HTERT RPE-1 (cell line): ENCODE data around the gene ZNF451.

Experiments used
- in situ Hi-C: fragments of 300-500 bp; cut with MboI; formaldehyde crosslinking; loops from 4 replicates; pipeline ENCODE4 v1.14.3; 2020; ENCODE audit warnings: low sequenced_read_pairs

ZNF451 gene

DNA sequence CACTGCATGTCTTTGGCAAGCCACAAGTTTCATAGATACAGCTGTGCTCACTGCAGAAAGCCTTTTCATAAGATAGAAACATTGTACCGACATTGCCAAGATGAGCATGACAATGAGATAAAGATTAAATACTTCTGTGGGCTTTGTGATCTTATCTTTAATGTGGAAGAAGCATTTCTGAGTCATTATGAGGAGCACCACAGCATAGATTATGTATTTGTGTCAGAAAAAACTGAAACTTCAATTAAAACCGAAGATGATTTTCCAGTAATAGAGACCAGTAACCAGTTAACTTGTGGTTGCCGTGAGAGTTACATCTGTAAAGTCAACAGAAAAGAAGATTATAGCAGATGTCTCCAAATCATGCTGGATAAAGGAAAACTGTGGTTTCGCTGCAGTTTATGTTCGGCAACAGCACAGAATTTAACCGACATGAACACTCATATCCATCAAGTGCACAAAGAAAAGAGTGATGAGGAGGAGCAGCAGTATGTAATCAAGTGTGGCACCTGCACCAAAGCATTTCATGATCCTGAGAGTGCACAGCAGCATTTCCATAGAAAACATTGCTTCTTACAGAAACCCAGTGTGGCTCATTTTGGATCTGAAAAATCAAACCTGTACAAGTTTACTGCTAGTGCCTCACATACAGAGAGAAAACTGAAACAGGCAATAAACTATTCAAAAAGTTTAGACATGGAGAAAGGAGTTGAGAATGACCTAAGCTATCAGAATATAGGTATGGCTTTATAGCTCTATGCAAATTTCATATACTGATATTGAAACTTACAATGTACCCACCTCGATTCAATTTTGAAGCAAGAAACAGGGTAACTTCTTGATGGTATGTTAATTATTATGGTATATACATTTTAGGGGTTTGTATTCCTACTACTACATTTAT, 58.2 kb downstream of the ZNF451 start:
- in situ Hi-C loops = no loop called here

DNA sequence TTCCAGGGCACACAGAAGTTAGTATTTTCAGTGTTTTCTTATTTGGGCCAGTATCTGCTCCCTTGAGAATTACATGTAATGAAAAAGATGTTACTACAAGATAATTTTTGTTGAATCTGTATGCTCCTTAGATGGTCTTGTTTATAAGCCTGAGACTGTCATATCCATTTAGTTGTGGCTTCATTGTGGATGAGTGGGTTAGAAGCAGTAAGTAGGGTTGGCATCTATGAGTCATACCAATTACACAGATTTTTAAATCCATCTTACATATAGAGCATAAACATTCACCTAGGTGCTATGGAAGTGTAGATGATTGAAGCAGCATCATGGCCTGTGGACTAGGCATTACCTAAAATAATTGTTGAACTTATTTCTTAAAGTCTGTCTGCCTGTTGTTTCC, 68.7 kb downstream of the ZNF451 start:
- in situ Hi-C loops = no loop called here

GRCh38 chr6:57159127-57159526, 69.1 kb downstream of the ZNF451 start:
- in situ Hi-C loops = no loop called here

DNA sequence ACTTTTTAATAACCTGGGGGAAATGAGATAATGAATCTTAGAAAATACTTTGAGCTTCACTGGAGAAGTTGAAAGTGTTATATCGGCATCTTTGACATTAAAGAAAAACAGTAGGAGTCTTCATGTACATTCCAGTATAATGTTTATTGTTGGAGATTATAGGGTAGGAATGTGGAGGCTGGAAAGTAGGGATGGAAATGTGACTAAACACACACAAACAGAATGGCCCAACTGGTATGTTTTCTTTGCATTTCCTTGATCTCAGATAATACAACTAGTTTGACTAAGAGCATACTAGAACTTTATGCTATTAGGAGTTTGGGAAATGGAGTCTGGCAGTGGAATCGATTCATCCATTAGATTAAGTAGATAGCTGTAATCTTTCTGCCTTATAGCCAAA, 72.0 kb downstream of the ZNF451 start:
- in situ Hi-C loops = no loop called here

DNA sequence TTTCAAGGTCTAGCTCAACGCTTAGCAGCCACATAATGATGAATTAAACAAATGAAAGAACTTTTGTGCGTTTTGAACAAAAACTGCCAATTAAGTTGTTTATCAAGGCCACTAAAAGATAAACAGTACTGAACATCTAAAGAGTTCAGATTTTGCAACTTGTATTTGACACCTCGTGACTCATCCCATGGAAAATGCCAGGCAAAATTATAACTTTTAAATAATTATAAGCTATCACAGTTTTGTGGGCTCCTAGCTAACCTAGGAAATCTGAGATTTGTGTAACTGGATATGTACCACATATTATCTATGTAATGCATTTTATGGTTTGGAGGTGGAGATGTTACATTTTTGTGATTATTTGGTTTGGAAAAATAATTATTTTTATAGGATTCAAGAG, 72.5 kb downstream of the ZNF451 start:
- in situ Hi-C loops = no loop called here

DNA sequence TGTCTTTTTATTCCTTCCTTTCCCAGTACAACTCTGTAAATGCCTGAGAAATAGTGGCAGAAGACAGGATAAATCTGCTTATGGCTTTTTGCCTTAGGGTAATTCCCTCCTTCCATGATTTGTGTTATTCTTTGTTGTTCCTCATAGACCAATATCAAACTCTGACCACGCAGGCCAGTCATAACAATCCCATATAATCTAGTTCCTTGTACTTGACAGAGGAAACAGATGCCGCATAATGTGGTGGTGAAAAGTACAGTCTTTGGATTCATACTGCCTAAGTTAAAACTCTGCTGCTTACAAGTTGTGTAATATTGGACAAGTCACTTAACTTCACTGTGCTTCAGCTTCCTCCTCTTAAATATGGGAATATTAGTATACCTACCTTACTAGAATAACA, 74.0 kb downstream of the ZNF451 start:
- in situ Hi-C loops = no loop called here

GRCh38 chr6:57165080-57165479, 75.1 kb downstream of the ZNF451 start:
- in situ Hi-C loops = no loop called here

GRCh38 chr6:57172136-57173055, 82.4 kb downstream of the ZNF451 start, which contains the start of gene BAG2:
BAG2 (plus strand) TSS chr6:57172326; CDS start chr6:57172698, 372 bp downstream.
- in situ Hi-C loops = no loop called here

DNA sequence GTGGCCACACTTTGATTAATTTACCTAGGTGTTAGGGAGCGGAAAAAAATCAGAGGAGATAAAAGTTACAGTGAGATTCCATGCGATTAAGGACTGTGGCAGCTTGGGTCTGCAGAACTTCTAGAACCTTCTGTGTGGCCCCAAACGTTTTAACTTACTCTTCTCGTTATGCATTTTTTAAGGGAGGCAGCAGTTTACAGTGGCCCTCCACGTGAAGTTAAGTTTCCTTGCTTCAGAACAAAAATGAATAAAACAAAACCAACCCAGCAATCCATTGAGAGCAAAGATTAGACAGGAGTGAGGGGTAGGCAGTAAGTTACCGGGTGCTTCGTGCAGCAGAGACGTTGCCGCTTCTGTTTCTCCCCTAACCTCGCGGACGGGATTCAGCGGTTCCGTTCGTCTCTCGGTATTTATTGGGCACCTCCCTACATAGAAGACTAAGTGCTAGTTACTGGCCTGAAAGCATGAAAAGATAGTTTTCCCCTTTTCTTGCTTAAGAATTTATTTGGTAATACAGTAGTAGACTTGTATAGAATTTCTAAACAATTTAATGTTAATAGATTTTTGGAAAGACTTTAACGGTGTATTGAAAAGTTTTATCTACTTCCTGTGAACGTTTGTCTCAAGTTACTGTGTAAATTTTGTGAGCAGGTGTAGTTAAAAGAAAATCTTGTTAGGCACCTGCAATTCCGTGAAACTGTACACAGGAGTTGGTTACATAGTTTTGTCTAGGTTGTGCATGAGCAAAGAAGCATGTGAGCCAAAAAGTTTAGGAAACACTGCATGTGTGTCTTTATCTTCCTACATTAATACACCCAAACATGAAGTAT, 83.3 kb downstream of the ZNF451 start:
- in situ Hi-C loops = no loop called here

DNA sequence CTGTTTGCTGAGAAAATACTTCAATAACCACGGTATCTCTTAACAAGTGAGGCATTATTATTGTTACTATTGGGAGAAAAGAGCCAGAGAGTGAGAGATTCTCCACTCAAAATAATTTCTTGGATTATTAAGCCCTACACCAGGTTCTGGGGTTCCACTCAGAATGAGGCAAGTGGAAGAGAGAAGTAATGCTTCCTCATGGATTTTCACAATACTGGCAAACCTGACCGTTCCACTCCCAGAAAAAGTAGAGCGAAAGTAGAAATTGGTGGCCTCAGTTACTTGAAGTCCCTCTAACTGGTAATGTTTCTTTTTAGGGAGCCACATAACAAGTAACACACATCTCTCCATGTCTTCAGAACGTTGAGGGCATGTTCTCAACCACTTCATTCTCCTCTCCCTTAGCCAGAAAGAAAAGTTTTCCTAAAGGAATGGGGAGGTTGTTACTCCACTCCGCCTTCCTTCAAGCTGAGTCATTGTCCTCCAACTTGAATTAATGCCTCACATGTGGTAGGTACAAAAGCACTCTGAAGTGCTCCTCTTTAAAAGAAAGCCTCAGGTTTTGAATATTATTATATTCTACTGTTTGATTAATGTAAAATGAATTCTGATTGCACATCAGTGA, 84.0 kb downstream of the ZNF451 start:
- in situ Hi-C loops = no loop called here

- in situ Hi-C loops = no loop called here
Observed at GRCh38 chr6:57174511-57174907, 84.5 kb downstream of the ZNF451 start.

GRCh38 chr6:57177545-57178265, 87.7 kb downstream of the ZNF451 start:
- in situ Hi-C loops = no loop called here

GRCh38 chr6:57180596-57180995, 90.6 kb downstream of the ZNF451 start:
- in situ Hi-C loops = no loop called here

GRCh38 chr6:57182017-57182432, 92.0 kb downstream of the ZNF451 start:
- in situ Hi-C loops = no loop called here

DNA sequence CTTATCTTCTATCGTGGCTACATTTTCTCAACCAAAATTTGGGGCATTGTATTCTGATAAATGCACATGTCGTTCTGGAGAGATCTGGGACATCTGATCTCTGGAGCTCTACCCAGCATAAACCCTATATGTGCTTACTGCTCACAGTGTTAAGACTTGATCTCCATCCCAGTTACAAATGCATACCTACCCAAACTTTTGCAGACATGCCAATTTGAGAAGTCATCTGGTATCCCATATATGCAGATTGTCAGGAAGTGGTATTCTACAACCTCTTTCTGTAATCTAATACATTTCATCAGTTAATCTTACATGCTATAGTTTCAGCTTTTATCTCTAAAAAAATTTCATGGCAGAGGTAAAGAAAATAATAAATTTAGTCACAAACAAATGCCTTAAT, 93.3 kb downstream of the ZNF451 start:
- in situ Hi-C loops = no loop called here

DNA sequence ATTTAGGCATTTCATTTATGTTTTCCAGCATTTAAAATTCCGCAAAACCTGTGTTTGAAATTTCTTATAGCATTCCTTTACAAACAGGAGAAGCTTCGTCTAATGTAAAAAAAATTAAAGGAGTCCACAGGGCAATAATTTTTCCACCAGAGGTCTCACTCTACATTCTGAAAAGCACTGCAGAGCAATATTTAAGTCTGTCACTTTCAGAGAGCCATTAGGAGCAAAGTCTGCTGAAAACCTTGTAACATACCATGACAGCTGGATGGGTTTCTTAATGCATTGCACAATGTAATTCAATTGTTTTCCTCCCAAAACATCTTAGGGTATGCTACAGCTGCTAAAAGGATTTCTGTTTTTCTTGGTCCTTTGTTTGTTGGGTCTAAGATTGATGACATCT, 100.2 kb downstream of the ZNF451 start:
- in situ Hi-C loops = no loop called here

GRCh38 chr6:57193177-57193576, 103.2 kb downstream of the ZNF451 start:
- in situ Hi-C loops = no loop called here

DNA sequence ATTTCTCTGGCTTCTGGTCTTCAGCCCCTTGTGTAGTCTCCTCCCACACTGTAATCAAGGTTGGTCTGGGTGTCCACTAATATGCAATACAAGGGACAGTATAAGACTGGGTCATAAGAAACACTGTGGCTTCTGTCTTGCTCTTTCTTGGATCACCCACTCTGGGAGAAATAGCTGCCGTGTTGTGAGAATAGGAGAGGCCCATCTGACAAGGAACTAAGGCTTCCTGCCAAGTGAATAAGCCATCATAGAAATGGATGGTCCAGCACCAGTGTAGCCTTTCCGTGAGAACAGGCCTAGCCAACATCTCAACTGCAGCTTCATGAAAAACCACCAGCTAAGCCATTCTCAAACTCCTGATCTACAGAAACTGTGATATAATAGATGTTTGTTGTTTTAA, 105.5 kb downstream of the ZNF451 start:
- in situ Hi-C loops = no loop called here

DNA sequence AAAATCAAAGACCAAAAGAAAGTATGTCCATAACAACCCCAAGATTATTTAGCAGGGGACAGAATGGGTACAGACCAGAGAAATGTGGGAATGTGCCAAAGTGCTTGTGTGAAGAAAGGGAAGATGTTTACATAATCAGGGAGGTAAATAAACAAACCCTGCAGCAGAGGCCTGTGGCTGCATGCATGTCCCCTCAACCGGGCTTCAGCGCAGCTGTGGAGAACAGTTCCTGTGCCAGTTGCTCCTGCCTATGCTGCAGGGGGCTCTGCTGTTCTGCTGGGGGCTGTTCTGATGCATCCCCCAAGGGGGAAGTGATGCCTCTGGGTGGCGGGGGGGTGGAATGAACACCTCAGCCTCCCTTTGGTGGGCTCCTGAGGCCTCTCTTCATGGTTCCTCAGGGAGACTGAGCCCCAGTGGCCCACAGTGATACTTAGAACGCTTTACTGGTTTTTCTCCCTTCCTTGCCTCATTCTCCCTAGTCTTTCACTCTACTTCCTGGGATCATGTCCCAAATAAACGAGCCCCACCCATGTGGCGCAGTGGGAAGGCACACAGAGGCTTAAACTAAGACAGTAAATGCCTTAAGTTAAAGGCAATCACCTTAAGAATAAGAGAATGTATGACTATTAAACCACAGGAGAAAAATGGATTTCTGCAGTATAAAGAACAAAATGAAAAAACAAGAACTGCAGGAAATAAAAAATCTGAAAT, 109.1 kb downstream of the ZNF451 start:
- in situ Hi-C loops = no loop called here
